ENCODE measurements around the gene LTA. TPM values are rescaled to one million over a fixed set of nuclear protein-coding genes. Genes with fewer than 3 reads are reported as not detected.

Gene LTA
- polyA plus RNA-seq, 6 donors from 2014 or later: 6.6 to 26.0 (median 19.4) TPM

- Mint-ChIP-seq H3K4me1 (peaks cover 24 to 28% (median 27%) of the 10 kb centered on the region in 3 donors), H3K27ac (peak overlapping the region in 3 of 6 donors; percentile 28 to 84 (median 54))
Observed at GRCh38 chr6:31534011-31534410, 38.1 kb upstream of the LTA start.

GRCh38 chr6:31534521-31535040 is 37.5 kb upstream of the LTA start:
- Mint-ChIP-seq H3K9me3 (no peaks in the 10 kb centered on the region), H3K4me3 (no peak overlapping the region), H3K4me1 (peaks cover 30 to 34% (median 33%) of the 10 kb centered on the region in 3 donors), H3K27me3 (no peaks in the 10 kb centered on the region), H3K27ac (peak overlapping the region in 1 of 6 donors; percentile 28), H3K36me3 (peaks cover 26 to 27% of the 10 kb centered on the region in 2 donors)
- no peak for ATAC-seq (ENCODE audit: low read depth in 2 of 2)
- no peak for DNase-seq

More at GRCh38 chr6:31534011-31534410, 38.1 kb upstream of the LTA start:
- no peak for DNase-seq
- H3K36me3 Mint-ChIP-seq: peaks cover 21% of the 10 kb centered on the region in 2 donors
- H3K27me3 Mint-ChIP-seq: no peaks in the 10 kb centered on the region
- H3K9me3 Mint-ChIP-seq: no peaks in the 10 kb centered on the region
- no peak overlapping the region for H3K4me3 Mint-ChIP-seq
- no peak for ATAC-seq (ENCODE audit: low read depth in 2 of 2)

GRCh38 chr6:31535538-31536324 is 36.4 kb upstream of the LTA start:
- Mint-ChIP-seq H3K27me3 (no peaks in the 10 kb centered on the region), H3K4me3 (peak overlapping the region in 1 of 8 donors; percentile 37), H3K27ac (peak overlapping the region in 3 of 6 donors; percentile 36 to 72 (median 38)), H3K9me3 (no peaks in the 10 kb centered on the region), H3K4me1 (peaks cover 35 to 42% (median 42%) of the 10 kb centered on the region in 3 donors), H3K36me3 (peaks cover 25 to 27% of the 10 kb centered on the region in 2 donors)
- no peak for ATAC-seq (ENCODE audit: low read depth in 2 of 2)
- no peak for DNase-seq

GRCh38 chr6:31538805-31539400 is 33.2 kb upstream of the LTA start:
- peak overlapping the region in 7 of 8 donors; percentile 22 to 100 (median 79) for H3K4me3 Mint-ChIP-seq
- H3K27ac Mint-ChIP-seq: peak overlapping the region in 5 of 6 donors; percentile 2 to 97 (median 39)
- H3K9me3 Mint-ChIP-seq: no peaks in the 10 kb centered on the region
- H3K4me1 Mint-ChIP-seq: peaks cover 35 to 56% (median 49%) of the 10 kb centered on the region in 3 donors
- H3K36me3 Mint-ChIP-seq: peaks cover 22 to 25% of the 10 kb centered on the region in 2 donors
- no peak for DNase-seq
- no peaks in the 10 kb centered on the region for H3K27me3 Mint-ChIP-seq
- ATAC-seq (ENCODE audit: low read depth in 2 of 2): no peak

- peaks cover 20 to 22% of the 10 kb centered on the region in 2 donors for H3K36me3 Mint-ChIP-seq
- no peak for DNase-seq
- H3K27ac Mint-ChIP-seq: peak overlapping the region in 5 of 6 donors; percentile 94 to 100 (median 100)
- H3K4me3 Mint-ChIP-seq: peak overlapping the region; percentile 90 to 100 (median 99)
- peaks cover 37 to 49% (median 48%) of the 10 kb centered on the region in 3 donors for H3K4me1 Mint-ChIP-seq
- no peaks in the 10 kb centered on the region for H3K9me3 Mint-ChIP-seq
- ATAC-seq (ENCODE audit: low read depth in 2 of 2): no peak
- H3K27me3 Mint-ChIP-seq: no peaks in the 10 kb centered on the region
Observed at GRCh38 chr6:31540640-31541039, 31.4 kb upstream of the LTA start.

GRCh38 chr6:31541059-31541657 is 30.9 kb upstream of the LTA start:
- H3K9me3 Mint-ChIP-seq: no peaks in the 10 kb centered on the region
- peak; percentile 35 to 42 for ATAC-seq (ENCODE audit: low read depth in 2 of 2)
- no peaks in the 10 kb centered on the region for H3K27me3 Mint-ChIP-seq
- H3K4me1 Mint-ChIP-seq: peaks cover 36 to 47% (median 42%) of the 10 kb centered on the region in 3 donors
- H3K36me3 Mint-ChIP-seq: peaks cover 15 to 22% of the 10 kb centered on the region in 2 donors
- peak overlapping the region; percentile 90 to 100 (median 99) for H3K4me3 Mint-ChIP-seq
- DNase-seq: peak; percentile 69
- H3K27ac Mint-ChIP-seq: peak overlapping the region; percentile 97 to 100 (median 100)

GRCh38 chr6:31541658-31542521 is 30.2 kb upstream of the LTA start, which contains the start of gene DDX39B:
Gene DDX39B (minus strand): TSS chr6:31542003. CDS start chr6:31540532, 1,471 bp downstream.
- Mint-ChIP-seq H3K4me3 (peak within 1 kb of the TSS; percentile 90 to 100 (median 99)), H3K4me1 (peaks cover 42 to 53% (median 45%) of the 10 kb centered on the region in 3 donors), H3K36me3 (peaks cover 10 to 22% of the 10 kb centered on the region in 2 donors), H3K27me3 (no peaks in the 10 kb centered on the region), H3K27ac (peak within 1 kb of the TSS; percentile 97 to 100 (median 100)), H3K9me3 (no peaks in the 10 kb centered on the region)
- ATAC-seq (ENCODE audit: low read depth in 2 of 2) (peak; percentile 73 to 75), DNase-seq (peak; percentile 91)

- Mint-ChIP-seq H3K27ac (peak overlapping the region in 1 of 6 donors; percentile 97), H3K27me3 (no peaks in the 10 kb centered on the region), H3K4me3 (peak overlapping the region in 2 of 8 donors; percentile 52 to 100), H3K9me3 (no peaks in the 10 kb centered on the region), H3K4me1 (peaks cover 44 to 60% (median 48%) of the 10 kb centered on the region in 3 donors), H3K36me3 (peaks cover 11 to 17% of the 10 kb centered on the region in 2 donors)
- no peak for ATAC-seq (ENCODE audit: low read depth in 2 of 2)
- no peak for DNase-seq
Observed at GRCh38 chr6:31543639-31544038, 28.4 kb upstream of the LTA start.

- peaks cover 7 to 10% of the 10 kb centered on the region in 2 donors for H3K36me3 Mint-ChIP-seq
- H3K4me3 Mint-ChIP-seq: peak overlapping the region in 3 of 8 donors; percentile 40 to 61 (median 49)
- peaks cover 35 to 55% (median 38%) of the 10 kb centered on the region in 3 donors for H3K4me1 Mint-ChIP-seq
- DNase-seq (no peak), ATAC-seq (ENCODE audit: low read depth in 2 of 2) (no peak)
- no peaks in the 10 kb centered on the region for H3K9me3 Mint-ChIP-seq
- H3K27ac Mint-ChIP-seq: no peak overlapping the region
- H3K27me3 Mint-ChIP-seq: no peaks in the 10 kb centered on the region
Observed at GRCh38 chr6:31544676-31545075, 27.4 kb upstream of the LTA start.

- H3K27ac Mint-ChIP-seq: peak overlapping the region in 1 of 6 donors; percentile 75
- ATAC-seq (ENCODE audit: low read depth in 2 of 2): no peak
Observed at GRCh38 chr6:31545291-31545690, 26.8 kb upstream of the LTA start.

GRCh38 chr6:31546339-31546957 is 25.6 kb upstream of the LTA start, which contains the start of gene ATP6V1G2:
Gene ATP6V1G2 (minus strand): TSS chr6:31546608. CDS start chr6:31546559, 49 bp downstream.
- H3K36me3 Mint-ChIP-seq: peaks cover 0 to 5% of the 10 kb centered on the region in 2 donors
- peaks cover 26 to 52% (median 28%) of the 10 kb centered on the region in 3 donors for H3K4me1 Mint-ChIP-seq
- no peaks in the 10 kb centered on the region for H3K27me3 Mint-ChIP-seq
- H3K9me3 Mint-ChIP-seq: no peaks in the 10 kb centered on the region
- peak within 1 kb of the TSS; percentile 84 to 95 (median 91) for H3K4me3 Mint-ChIP-seq
- peak within 1 kb of the TSS; percentile 83 to 98 (median 96) for H3K27ac Mint-ChIP-seq
- DNase-seq (peak; percentile 77), ATAC-seq (ENCODE audit: low read depth in 2 of 2) (peak; percentile 45)

More at GRCh38 chr6:31545291-31545690, 26.8 kb upstream of the LTA start:
- Mint-ChIP-seq H3K4me1 (peaks cover 32 to 53% (median 32%) of the 10 kb centered on the region in 3 donors), H3K9me3 (no peaks in the 10 kb centered on the region), H3K27me3 (no peaks in the 10 kb centered on the region), H3K36me3 (peaks cover 2 to 5% of the 10 kb centered on the region in 2 donors), H3K4me3 (peak overlapping the region in 3 of 8 donors; percentile 13 to 72 (median 46))
- no peak for DNase-seq

Data from naive B cell (primary cell).